Measurements from ENCODE around the gene GOLPH3L.

DNA sequence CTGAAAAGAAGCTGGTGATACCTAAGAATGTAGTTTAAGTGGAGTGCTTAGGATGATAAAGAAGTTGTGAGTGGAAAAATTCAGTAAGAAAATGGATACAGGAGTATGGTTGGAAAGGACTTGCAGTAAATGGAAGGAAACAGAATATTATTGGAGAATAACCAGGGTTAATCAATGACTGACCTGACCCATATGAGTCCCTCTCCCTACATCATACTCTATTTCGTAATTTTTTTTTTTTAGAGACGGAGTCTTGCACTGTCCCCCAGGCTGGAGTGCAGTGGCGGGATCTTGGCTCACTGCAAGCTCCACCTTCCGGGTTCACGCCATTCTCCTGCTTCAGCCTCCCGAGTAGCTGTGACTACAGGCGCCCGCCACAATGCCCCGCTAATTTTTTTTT lies 34.1 kb downstream of the GOLPH3L start:
- TF ChIP-seq POLR2A (IDR thresholded peaks at IDR 0.05; ENCODE audit: extremely low read depth, insufficient read length) (no peak), MYC (IDR thresholded peaks at IDR 0.05; ENCODE audit: low read depth, low read length) (no peak)
- TF ChIP-seq, protein P1, sequence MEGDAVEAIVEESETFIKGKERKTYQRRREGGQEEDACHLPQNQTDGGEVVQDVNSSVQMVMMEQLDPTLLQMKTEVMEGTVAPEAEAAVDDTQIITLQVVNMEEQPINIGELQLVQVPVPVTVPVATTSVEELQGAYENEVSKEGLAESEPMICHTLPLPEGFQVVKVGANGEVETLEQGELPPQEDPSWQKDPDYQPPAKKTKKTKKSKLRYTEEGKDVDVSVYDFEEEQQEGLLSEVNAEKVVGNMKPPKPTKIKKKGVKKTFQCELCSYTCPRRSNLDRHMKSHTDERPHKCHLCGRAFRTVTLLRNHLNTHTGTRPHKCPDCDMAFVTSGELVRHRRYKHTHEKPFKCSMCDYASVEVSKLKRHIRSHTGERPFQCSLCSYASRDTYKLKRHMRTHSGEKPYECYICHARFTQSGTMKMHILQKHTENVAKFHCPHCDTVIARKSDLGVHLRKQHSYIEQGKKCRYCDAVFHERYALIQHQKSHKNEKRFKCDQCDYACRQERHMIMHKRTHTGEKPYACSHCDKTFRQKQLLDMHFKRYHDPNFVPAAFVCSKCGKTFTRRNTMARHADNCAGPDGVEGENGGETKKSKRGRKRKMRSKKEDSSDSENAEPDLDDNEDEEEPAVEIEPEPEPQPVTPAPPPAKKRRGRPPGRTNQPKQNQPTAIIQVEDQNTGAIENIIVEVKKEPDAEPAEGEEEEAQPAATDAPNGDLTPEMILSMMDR (IDR thresholded peaks at IDR 0.05; ENCODE audit: low read depth, low read length) = no peak
